Neutrophil (primary cell): Measurements from ENCODE around the gene PFKFB2.

Experiments
- H3K27ac ChIP-seq: fragments of 200-600 bp; sonication (generic); 2 replicates; pipeline ENCODE4 v1.5.1; 2016; ENCODE audit warnings: mild to moderate bottlenecking, moderate library complexity
- H3K27me3 ChIP-seq: fragments of 200-600 bp; sonication (generic); 2 replicates; pipeline ENCODE4 v1.6.0; 2016; ENCODE audit warnings: mild to moderate bottlenecking
- H3K36me3 ChIP-seq: fragments of 200-600 bp; sonication (generic); 2 replicates; pipeline ENCODE4 v1.5.1; 2017
- H3K4me1 ChIP-seq, 2 experiments: fragments of 200-600 bp in 1 of 2; sonication (generic) in 1 of 2; 1 replicate in 1 of 2; 2 replicates in 1 of 2; pipeline versions ENCODE4 v1.5.1 to v1.6.1; 2013 to 2016; ENCODE audit warnings: low read depth in 1 of 2, low read length in 1 of 2, mild to moderate bottlenecking in 1 of 2, moderate library complexity in 1 of 2; ENCODE audit not compliant: control insufficient read depth in 1 of 2, insufficient read depth in 1 of 2
- H3K4me3 ChIP-seq, 2 experiments: fragments of 200-600 bp in 1 of 2; sonication (generic) in 1 of 2; 1 replicate in 1 of 2; 2 replicates in 1 of 2; pipeline ENCODE4 v1.5.1; 2013 to 2016; ENCODE audit warnings: low read depth in 1 of 2, low read length in 1 of 2, mild to moderate bottlenecking in 1 of 2, moderate library complexity in 1 of 2
- H3K9me3 ChIP-seq: fragments of 200-600 bp; sonication (generic); 2 replicates; pipeline ENCODE4 v1.5.1; 2016
- TF ChIP-seq, protein P1 (sequence below): fragments of 200-600 bp; sonication (generic); IDR thresholded peaks from 2 replicates; pipeline ENCODE4 v1.5.1; 2016; ENCODE audit warnings: antibody characterized with exemption

The PFKFB2 gene

DNA sequence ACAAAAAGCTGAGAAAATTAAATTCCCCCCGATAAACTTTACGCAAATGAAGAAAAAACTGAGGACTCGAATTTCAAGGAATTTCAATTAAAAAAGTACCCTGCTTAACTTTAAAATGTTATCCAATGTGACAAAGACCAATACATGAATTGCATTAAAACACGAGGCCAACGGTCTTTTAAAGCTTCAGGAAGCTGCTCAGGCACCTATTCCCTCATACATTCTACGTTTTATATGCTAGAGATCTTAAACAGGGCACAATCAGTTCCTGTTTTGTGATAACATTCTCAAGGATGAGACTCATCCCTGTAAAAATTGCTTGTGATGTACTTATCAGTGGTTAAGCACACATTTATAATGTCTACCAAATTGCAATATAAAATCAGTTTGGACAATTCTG is 5.0 kb upstream of the PFKFB2 start:
- H3K27ac ChIP-seq = no peak overlapping the region
- TF ChIP-seq, protein P1, sequence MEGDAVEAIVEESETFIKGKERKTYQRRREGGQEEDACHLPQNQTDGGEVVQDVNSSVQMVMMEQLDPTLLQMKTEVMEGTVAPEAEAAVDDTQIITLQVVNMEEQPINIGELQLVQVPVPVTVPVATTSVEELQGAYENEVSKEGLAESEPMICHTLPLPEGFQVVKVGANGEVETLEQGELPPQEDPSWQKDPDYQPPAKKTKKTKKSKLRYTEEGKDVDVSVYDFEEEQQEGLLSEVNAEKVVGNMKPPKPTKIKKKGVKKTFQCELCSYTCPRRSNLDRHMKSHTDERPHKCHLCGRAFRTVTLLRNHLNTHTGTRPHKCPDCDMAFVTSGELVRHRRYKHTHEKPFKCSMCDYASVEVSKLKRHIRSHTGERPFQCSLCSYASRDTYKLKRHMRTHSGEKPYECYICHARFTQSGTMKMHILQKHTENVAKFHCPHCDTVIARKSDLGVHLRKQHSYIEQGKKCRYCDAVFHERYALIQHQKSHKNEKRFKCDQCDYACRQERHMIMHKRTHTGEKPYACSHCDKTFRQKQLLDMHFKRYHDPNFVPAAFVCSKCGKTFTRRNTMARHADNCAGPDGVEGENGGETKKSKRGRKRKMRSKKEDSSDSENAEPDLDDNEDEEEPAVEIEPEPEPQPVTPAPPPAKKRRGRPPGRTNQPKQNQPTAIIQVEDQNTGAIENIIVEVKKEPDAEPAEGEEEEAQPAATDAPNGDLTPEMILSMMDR = no peak
- no peak overlapping the region for H3K4me3 ChIP-seq
- no peaks in the 10 kb centered on the region for H3K9me3 ChIP-seq
- peaks cover 32% of the 10 kb centered on the region for H3K36me3 ChIP-seq
- H3K4me1 ChIP-seq = peaks cover 55 to 64% of the 10 kb centered on the region in 2 experiments
- H3K27me3 ChIP-seq = no peaks in the 10 kb centered on the region

DNA sequence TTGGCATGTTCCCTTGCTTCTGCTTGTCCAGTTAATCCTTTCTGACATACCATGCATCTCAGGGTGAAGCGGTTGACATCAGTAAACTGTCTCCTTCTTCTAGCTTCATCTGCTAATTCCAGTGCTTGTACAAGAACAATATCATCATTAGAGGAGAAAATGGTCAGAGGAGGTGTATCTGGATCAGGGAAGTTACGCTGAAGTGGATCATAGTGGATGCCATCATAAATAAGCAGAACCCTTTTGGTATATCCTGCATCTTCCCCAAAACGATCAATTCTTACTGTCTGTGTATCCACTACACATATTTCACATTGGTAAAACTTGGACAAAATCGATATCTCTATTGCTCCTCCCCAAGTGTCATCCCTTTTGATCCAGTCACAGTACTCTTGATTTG is 4.0 kb upstream of the PFKFB2 start:
- Histone ChIP-seq H3K27me3 (no peaks in the 10 kb centered on the region), H3K36me3 (peaks cover 25% of the 10 kb centered on the region), H3K4me3 (peak overlapping the region in 1 of 2 experiments; percentile 99), H3K27ac (no peak overlapping the region), H3K9me3 (no peaks in the 10 kb centered on the region), H3K4me1 (peaks cover 63 to 74% of the 10 kb centered on the region in 2 experiments)
- TF ChIP-seq, protein P1 = no peak

DNA sequence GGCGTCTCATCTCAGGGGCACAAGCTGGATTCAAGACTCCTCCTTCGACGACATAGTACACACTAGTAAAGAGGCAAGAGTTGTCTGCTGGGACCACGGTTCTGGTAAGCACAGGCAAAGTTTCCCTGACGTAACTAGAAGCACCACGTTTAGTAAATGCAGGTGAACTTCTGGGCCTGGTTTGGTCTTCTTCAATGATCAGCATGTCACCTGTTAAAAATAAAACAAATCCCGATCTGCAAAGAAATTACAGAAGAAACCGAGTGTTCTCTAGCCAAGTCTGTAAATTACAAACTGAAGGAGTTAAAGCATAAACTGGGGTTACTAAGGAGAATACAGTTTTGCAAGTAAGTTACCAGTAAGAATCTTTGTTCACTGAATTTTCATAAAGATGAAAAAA is 3.6 kb upstream of the PFKFB2 start:
- Histone ChIP-seq H3K36me3 (peaks cover 25% of the 10 kb centered on the region), H3K27ac (peak overlapping the region; percentile 92), H3K27me3 (no peaks in the 10 kb centered on the region), H3K9me3 (no peaks in the 10 kb centered on the region), H3K4me3 (peak overlapping the region; percentile 90 to 99), H3K4me1 (peaks cover 68 to 78% of the 10 kb centered on the region in 2 experiments)
- TF ChIP-seq, protein P1 = no peak

DNA sequence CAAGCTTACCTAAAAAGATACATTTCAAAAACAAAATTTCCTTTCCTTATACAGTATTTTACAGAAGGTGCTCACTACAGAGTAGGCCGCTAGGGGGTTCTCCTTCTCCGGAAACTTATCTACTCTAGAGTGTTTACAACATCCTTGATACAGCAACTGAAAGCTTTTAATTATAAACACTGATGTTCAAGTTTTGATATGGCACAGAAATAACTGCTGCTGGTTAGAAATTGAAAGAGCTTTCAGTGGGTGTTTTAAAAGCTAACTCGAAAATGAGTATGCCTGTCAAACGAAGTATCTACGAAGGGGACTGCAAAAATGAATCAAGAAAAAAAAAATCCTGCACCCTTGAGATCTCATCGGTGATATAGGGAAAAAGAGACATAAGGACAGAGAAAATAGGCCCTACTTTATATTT is 3.1 kb upstream of the PFKFB2 start:
- Histone ChIP-seq H3K9me3 (no peaks in the 10 kb centered on the region), H3K4me1 (peaks cover 72 to 83% of the 10 kb centered on the region in 2 experiments), H3K27me3 (no peaks in the 10 kb centered on the region), H3K27ac (peak overlapping the region; percentile 92), H3K36me3 (peaks cover 25% of the 10 kb centered on the region), H3K4me3 (peak overlapping the region; percentile 90 to 99)
- TF ChIP-seq, protein P1 = peak; percentile 79

DNA sequence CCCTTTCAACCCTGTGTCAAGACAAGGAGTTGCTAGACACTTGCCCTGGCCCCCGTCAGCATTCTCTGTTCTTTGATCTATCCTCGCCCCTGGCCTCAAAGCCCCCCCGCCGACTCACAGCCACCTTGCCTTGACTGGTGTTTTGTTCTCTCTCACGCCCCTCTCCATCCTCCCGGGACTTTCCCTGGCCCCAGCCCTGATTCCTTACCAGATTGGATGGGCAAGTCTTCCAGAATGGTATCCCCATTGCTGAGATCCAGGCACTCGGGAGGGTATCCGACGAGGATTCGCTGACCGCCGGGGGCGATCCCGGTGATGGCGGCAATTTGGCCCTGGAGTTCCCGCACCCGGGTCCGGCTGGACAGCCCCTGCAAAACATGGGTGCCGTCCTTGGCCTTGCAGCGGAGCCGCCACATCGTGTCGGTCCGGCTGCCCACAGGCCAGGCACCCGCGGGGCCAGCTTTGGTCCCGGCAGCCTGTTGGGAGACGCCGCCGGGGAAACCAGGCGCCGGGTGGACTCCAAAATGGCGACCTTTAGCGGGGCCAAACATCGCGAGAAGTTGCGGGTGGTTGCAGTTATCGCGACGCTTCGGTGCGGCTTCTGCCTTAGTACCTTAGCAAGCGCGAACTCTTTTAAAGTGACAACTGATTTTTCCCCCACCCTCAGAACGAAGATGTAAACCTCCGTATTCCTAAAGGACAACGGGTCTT is 2.4 kb upstream of the PFKFB2 start:
- H3K9me3 ChIP-seq = no peaks in the 10 kb centered on the region
- peak overlapping the region; percentile 90 to 99 for H3K4me3 ChIP-seq
- peak overlapping the region; percentile 92 for H3K27ac ChIP-seq
- H3K27me3 ChIP-seq = no peaks in the 10 kb centered on the region
- peaks cover 79 to 88% of the 10 kb centered on the region in 2 experiments for H3K4me1 ChIP-seq
- peaks cover 22% of the 10 kb centered on the region for H3K36me3 ChIP-seq
- TF ChIP-seq, protein P1 = no peak
